NCI-H2196 treated with DMSO at 0.1 percent for 48 hours (cell line): Measurements from ENCODE around the gene IDI2.
"Not testable (repeated sequence)": the region's sequence is repeated elsewhere in the genome, so short reads cannot be mapped to it uniquely, and the experiment has no call there.

Experiments
- DNase-seq: peaks from one replicate; lab custom pipeline; 2025; ENCODE audit not compliant: unreplicated experiment; lab: John Stamatoyannopoulos, UW

IDI2 gene

GRCh38 chr10:1025683-1026082 is at the start of gene IDI2:
IDI2 (minus strand) TSS chr10:1025859; CDS start chr10:1024723, 1,136 bp downstream.
- DNase-seq, result no peak

GRCh38 chr10:1074748-1075308 is 49.2 kb upstream of the IDI2 start:
- DNase-seq, result no peak

GRCh38 chr10:1074052-1074747 is 48.5 kb upstream of the IDI2 start:
- no peak for DNase-seq

- no peak for DNase-seq
These were observed 45.3 kb upstream of the IDI2 start for GRCh38 chr10:1070919-1071318.

- DNase-seq, result no peak
These were observed 43.0 kb upstream of the IDI2 start for GRCh38 chr10:1068380-1069361.

- DNase-seq, result not testable (repeated sequence)
These were observed 41.1 kb upstream of the IDI2 start for GRCh38 chr10:1066734-1067133.

- no peak for DNase-seq
These were observed 39.2 kb upstream of the IDI2 start for GRCh38 chr10:1064964-1065247.

- no peak for DNase-seq
These were observed 37.7 kb upstream of the IDI2 start for GRCh38 chr10:1063232-1063865.

- DNase-seq, result no peak
These were observed 36.5 kb upstream of the IDI2 start for GRCh38 chr10:1061930-1062774.

GRCh38 chr10:1059902-1060301 is 34.2 kb upstream of the IDI2 start:
- DNase-seq, result no peak

GRCh38 chr10:1058017-1058416 is 32.4 kb upstream of the IDI2 start:
- DNase-seq, result no peak

GRCh38 chr10:1057106-1057657 is 31.5 kb upstream of the IDI2 start:
- no peak for DNase-seq

GRCh38 chr10:1056326-1057105 is 30.9 kb upstream of the IDI2 start, which contains the start of gene WDR37:
WDR37 (plus strand) TSS chr10:1056385; CDS start chr10:1072156, 15,771 bp downstream.
- no peak for DNase-seq

- DNase-seq, result no peak
These were observed 29.0 kb upstream of the IDI2 start for GRCh38 chr10:1054684-1055083.

GRCh38 chr10:1050554-1050953 is 24.9 kb upstream of the IDI2 start:
- no peak for DNase-seq

- no peak for DNase-seq
These were observed 24.5 kb upstream of the IDI2 start for GRCh38 chr10:1050145-1050544.

GRCh38 chr10:1049425-1049958 is 23.8 kb upstream of the IDI2 start:
- DNase-seq, result no peak

- peak; percentile 82 for DNase-seq
These were observed 23.2 kb upstream of the IDI2 start, which contains the start of gene IDI1 for GRCh38 chr10:1048732-1049424. IDI1 (minus strand) TSS chr10:1049119; CDS start chr10:1049003, 116 bp downstream.
